ENCODE measurements around the gene SLC47A1. TPM values are rescaled to one million over a fixed set of nuclear protein-coding genes. Genes with fewer than 3 reads are reported as not detected.

Gene SLC47A1
- total and polyA plus RNA-seq, 2 of the 13 experiments (the other 11 are each of a cell fraction or from before 2014, with no cell fraction given): 42.1 to 67.5 TPM

GRCh38 chr17:19533718-19534561, at the start of gene SLC47A1 (continued):
- TF ChIP-seq ZNF30 (CRISPR knock-in tag; IDR thresholded peaks at IDR 0.05): no peak
- TF ChIP-seq, protein P1, sequence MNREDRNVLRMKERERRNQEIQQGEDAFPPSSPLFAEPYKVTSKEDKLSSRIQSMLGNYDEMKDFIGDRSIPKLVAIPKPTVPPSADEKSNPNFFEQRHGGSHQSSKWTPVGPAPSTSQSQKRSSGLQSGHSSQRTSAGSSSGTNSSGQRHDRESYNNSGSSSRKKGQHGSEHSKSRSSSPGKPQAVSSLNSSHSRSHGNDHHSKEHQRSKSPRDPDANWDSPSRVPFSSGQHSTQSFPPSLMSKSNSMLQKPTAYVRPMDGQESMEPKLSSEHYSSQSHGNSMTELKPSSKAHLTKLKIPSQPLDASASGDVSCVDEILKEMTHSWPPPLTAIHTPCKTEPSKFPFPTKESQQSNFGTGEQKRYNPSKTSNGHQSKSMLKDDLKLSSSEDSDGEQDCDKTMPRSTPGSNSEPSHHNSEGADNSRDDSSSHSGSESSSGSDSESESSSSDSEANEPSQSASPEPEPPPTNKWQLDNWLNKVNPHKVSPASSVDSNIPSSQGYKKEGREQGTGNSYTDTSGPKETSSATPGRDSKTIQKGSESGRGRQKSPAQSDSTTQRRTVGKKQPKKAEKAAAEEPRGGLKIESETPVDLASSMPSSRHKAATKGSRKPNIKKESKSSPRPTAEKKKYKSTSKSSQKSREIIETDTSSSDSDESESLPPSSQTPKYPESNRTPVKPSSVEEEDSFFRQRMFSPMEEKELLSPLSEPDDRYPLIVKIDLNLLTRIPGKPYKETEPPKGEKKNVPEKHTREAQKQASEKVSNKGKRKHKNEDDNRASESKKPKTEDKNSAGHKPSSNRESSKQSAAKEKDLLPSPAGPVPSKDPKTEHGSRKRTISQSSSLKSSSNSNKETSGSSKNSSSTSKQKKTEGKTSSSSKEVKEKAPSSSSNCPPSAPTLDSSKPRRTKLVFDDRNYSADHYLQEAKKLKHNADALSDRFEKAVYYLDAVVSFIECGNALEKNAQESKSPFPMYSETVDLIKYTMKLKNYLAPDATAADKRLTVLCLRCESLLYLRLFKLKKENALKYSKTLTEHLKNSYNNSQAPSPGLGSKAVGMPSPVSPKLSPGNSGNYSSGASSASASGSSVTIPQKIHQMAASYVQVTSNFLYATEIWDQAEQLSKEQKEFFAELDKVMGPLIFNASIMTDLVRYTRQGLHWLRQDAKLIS (CRISPR knock-in tag; IDR thresholded peaks at IDR 0.05): no peak
- no peak; a peak in 1 of 4 replicates for TF ChIP-seq KLF16 (CRISPR knock-in tag; IDR thresholded peaks at IDR 0.05)
- no peak for TF ChIP-seq CHCHD3 (CRISPR knock-in tag; IDR thresholded peaks at IDR 0.05)
- no peak for TF ChIP-seq ZNF335 (CRISPR knock-in tag; IDR thresholded peaks at IDR 0.05)
- no peak for TF ChIP-seq TAF15 (IDR thresholded peaks at IDR 0.05; ENCODE audit: low read depth, low read length, poor library complexity, severe bottlenecking)
- TF ChIP-seq ZBTB7A (CRISPR knock-in tag; IDR thresholded peaks at IDR 0.05): 0 out of 2 replicates have a peak, but pooled peaks have one; percentile 15
- no peak for TF ChIP-seq RCOR2 (CRISPR knock-in tag; IDR thresholded peaks at IDR 0.05)
- TF ChIP-seq GMEB1 (CRISPR knock-in tag; IDR thresholded peaks at IDR 0.05; ENCODE audit: borderline replicate concordance): peak; percentile 6; the same call in 1 of the 2 replicates
- no peak for TF ChIP-seq YEATS2 (CRISPR knock-in tag; IDR thresholded peaks at IDR 0.05; ENCODE audit: borderline replicate concordance)
- TF ChIP-seq, protein P2, sequence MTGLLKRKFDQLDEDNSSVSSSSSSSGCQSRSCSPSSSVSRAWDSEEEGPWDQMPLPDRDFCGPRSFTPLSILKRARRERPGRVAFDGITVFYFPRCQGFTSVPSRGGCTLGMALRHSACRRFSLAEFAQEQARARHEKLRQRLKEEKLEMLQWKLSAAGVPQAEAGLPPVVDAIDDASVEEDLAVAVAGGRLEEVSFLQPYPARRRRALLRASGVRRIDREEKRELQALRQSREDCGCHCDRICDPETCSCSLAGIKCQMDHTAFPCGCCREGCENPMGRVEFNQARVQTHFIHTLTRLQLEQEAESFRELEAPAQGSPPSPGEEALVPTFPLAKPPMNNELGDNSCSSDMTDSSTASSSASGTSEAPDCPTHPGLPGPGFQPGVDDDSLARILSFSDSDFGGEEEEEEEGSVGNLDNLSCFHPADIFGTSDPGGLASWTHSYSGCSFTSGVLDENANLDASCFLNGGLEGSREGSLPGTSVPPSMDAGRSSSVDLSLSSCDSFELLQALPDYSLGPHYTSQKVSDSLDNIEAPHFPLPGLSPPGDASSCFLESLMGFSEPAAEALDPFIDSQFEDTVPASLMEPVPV (CRISPR knock-in tag; IDR thresholded peaks at IDR 0.05): peak; percentile 20; the same call in 1 of the 2 replicates
- TF ChIP-seq MTA3 (CRISPR knock-in tag; IDR thresholded peaks at IDR 0.05): no peak
- TF ChIP-seq KAT8 (CRISPR knock-in tag; IDR thresholded peaks at IDR 0.05): 0 out of 2 replicates have a peak, but pooled peaks have one; percentile 21
- no peak for TF ChIP-seq ZNF337 (CRISPR knock-in tag; IDR thresholded peaks at IDR 0.05; ENCODE audit: borderline replicate concordance, low read depth)
- no peak for TF ChIP-seq TCF7 (IDR thresholded peaks at IDR 0.05; ENCODE audit: low read depth)
- TF ChIP-seq CCAR2 (optimal IDR thresholded peaks at IDR 0.05; ENCODE audit: low read depth, low read length): no peak
- TF ChIP-seq MLXIP (CRISPR knock-in tag; IDR thresholded peaks at IDR 0.05; ENCODE audit: borderline replicate concordance): no peak
